ENCODE results near the gene HDAC7.

HDAC7 gene

GRCh38 chr12:47819896-47820630 is at the start of gene HDAC7:
Gene HDAC7 (minus strand): TSS chr12:47819903. CDS start chr12:47819785, 118 bp downstream.
- DNase-seq (ENCODE audit: low read depth in 3 of 3), result peak in 2 of 3 experiments; percentile 55 to 83

- DNase-seq (ENCODE audit: low read depth in 3 of 3), result no peak
Observed at GRCh38 chr12:47868552-47869031, 48.9 kb upstream of the HDAC7 start.

- no peak for DNase-seq (ENCODE audit: low read depth in 3 of 3)
Observed at GRCh38 chr12:47868041-47868440, 48.3 kb upstream of the HDAC7 start.

- peak in 1 of 3 experiments; percentile 63 for DNase-seq (ENCODE audit: low read depth in 3 of 3)
Observed at GRCh38 chr12:47867495-47867941, 47.8 kb upstream of the HDAC7 start.

DNA sequence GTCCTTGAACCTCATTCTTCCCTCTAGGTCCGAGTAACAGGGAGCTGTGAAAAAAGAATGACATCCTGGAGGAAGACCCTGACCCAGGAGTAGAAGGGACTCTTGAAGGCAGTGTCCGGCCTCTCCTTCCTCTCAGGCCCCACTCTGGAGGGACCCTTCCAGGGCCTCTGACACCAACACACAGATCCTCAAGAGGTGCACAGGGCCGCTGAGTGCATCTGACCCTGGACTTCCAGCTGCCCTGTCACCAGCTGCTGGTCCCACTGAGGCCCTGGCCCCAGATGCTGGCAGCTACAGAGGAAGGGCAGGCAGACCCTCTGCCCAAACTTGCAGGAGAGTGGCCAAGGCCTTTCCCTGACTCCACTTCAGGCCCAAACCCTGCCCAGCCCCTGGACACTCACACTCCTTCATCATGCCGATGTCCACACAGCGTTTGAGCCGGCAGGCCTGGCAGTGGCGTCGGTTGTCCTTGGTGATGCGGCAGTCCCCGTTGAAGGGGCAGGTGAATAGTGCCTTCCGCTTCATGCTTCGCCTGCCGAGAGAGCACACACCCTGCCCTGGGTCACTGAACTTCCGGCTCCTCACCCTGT is 45.0 kb upstream of the HDAC7 start:
- no peak for DNase-seq (ENCODE audit: low read depth in 3 of 3)

- no peak for DNase-seq (ENCODE audit: low read depth in 3 of 3)
Observed at GRCh38 chr12:47863985-47864384, 44.3 kb upstream of the HDAC7 start.

GRCh38 chr12:47863467-47863866 is 43.8 kb upstream of the HDAC7 start:
- no peak for DNase-seq (ENCODE audit: low read depth in 3 of 3)

DNA sequence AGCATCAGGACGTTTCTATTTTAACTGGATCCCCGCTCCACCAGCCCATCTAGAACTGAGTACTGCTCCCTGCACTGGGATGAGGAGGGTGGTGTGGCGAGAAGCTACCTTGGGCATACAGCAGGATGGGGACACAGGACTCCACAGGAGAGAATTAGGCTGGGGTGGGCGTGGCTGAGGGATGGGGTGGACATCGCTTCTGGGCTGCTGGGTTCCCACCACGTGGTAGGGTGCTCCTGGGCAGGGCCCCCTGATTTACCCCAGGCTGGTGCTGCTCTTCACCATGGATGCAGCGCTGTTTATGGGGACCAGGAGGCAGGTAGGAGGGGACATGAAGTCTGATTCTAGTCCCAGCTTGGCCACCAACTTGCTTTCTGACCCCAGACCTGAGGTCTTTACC is 43.2 kb upstream of the HDAC7 start:
- no peak for DNase-seq (ENCODE audit: low read depth in 3 of 3)

DNA sequence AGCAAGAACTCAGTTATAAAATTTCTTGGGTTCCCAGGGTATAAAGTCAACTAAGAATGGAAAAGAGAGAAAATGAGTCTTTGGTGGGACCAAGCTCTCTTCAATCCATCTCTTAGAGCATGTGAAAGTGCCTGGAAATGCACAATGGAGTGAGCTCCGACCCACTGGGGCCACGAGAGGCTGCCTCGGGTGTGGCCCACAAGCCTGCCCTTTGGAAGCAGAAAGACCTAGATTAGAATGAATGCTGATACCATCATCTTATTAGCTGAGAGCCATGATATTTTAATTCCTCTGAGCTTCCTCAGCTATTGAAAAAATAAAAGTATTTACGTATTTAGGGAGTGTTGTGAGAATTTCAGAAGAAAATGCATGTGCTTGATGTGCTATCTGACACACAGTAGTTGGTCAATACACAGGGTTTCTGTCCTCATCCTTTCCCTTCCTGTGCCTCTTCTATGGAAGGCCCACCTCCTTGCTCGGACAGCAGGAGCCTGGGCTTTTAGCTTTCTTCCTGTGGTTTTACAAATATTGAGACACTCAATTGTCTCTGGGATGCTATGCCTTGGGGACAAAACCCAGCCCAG is 42.6 kb upstream of the HDAC7 start:
- DNase-seq (ENCODE audit: low read depth in 3 of 3), result no peak

DNA sequence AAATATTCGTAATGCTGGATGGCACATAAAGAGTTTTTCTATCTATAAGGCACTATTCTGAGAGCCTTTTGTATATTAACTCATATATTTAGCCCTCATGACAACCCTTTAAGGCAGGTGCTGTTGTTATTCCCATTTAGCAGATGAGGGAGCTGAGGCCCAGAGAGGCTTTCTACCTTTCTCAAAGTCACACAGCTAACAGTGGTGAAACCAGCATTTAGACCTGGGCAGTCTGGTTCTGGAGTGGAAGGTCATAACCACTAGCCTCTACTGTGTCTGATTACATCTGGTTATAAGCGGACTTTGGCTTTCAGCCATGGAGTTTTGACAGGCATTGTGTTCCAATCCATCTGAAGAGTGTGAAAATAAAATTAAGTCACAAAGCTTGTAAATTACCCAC is 41.2 kb upstream of the HDAC7 start:
- DNase-seq (ENCODE audit: low read depth in 3 of 3), result no peak

DNA sequence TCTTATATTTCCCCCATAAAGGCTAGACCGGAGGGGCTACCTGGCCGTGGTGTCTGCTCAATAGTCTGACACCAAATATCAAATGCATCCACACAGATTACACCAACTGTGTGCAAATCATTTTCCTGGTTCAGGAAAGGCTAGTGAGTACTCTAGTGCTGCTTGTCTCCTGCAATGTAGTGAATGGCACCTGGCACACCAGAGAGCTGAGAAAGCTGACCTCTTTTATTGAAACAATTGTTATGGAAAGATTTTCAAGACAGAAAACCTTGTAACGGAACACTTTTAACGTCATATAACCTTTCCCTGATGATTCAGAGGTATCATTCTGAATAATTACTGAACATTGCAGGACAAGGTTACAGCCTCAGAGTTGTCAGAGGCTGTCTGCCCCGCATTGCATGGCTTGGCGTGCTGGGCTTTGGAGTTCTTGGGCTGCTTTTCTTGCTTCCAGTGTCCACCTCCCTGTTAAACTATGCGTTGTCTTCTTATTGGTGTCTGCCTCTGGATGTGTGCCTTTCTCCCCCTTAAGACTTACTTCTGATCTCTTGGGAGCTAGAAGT is 40.7 kb upstream of the HDAC7 start:
- peak in 1 of 3 experiments; percentile 44 for DNase-seq (ENCODE audit: low read depth in 3 of 3)

DNA sequence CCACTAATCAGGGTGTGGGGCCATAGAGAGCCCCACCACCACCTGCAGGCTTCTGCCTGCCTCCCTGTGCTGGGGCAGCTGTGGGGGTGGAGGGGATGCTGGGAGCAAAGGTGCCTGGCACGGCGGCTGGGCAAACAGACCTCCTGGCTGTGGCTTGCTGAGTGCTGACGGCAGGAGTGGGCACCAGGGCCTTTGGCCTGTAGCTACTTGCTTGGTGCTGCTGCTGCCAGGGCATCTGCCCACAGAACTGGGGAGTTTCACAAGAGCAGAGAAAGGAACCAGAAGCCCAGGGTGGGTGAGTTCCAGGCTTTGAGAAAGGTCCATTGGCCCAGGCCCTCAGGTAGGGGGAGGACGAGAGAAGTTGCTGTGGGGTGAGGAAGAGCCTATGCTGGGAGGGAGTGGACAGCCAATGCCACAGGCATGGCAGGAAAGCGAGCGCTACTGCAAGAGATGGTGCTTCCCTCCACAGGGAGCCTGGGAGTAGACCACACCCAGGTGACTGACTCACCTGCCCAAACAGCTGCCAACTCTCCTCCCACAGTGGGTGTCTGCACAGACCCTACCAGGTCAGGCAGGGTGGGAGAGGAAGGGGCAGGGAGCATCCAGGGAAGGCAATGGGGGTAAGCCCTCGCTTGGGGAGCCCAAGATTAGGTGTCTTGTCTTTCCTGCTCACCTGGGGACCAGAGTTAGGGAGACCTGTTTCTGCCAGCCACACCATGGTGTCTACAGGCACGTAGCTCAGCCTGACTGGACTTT is 39.0 kb upstream of the HDAC7 start:
- no peak for DNase-seq (ENCODE audit: low read depth in 3 of 3)

DNA sequence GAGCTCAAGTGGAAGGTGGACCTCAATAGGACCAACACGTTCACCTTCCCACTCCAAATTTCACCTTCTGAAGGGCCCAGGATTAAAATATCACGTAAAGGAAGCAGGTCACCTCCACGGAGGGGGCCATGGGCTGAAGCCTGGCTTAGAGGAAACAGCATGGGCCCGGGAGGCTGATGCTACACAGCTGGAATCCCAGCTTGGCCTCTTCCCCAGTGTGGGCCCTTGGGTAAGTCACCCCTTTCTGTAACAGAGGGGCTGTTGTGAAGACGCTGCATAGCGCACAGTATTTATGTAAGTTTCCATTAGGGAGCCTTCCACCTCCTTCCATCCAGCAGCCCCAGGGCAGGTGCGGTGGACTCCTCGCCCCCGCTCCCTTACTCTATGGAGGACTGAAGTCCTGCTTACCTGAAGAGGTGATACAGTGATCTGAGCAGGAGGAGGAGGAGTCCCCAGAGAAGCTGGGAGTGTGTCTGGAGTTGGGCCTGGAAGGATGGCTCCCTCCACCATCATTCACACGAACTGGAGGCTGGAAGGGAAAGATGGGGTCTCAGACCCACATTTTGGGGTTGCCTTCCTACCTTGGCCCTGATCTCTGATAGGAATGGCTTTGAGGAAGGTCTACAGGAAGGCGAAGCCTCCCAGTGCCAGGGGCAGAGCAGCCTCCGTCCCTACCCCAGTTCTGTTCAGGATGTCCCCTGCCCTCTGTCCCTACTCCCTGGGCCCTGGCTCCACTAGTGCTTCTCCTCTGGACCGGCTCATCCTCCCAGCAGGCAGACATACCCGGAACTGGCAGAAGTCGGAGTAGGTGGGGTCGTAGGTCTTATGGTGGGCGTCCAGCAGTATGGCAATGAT is 37.2 kb upstream of the HDAC7 start:
- DNase-seq (ENCODE audit: low read depth in 3 of 3), result no peak

DNA sequence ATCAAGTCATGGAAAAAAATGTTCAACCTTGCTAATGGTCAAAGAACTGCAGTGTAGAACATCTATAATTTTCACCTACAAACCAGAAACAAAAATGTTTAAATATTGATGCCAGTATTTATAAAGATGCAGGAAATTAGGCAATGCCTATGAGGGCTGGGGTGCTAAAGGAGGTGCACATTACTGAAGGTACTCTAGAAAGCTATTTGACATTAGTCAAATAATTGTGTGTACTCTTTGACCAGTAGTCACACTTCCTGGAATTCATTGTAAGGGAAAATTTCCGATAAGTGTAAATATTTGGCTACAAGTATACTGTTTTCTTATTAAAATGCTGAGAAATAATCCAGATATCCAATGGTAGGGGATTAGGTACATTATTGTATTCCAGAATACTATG is 36.4 kb upstream of the HDAC7 start:
- no peak for DNase-seq (ENCODE audit: low read depth in 3 of 3)

DNA sequence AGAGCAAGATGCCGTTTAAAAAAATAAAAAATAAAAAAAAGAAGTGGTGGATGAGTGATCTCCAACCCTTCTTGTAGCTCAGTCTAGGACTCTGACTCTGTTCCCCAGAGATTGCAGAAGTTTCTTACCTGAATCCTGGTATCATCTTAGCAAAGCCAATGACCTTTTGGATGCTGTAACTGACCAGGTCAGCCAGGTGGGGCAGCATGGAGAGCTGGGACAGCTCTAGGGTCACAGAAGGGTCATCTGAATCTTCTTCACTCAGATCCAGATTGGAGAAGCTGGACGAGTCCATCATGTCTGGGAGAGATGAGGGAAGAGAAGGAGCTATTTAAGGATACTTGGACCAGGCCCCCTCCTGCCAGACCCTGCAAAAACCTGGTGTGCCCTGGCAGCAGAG is 35.8 kb upstream of the HDAC7 start:
- DNase-seq (ENCODE audit: low read depth in 3 of 3), result no peak

DNA sequence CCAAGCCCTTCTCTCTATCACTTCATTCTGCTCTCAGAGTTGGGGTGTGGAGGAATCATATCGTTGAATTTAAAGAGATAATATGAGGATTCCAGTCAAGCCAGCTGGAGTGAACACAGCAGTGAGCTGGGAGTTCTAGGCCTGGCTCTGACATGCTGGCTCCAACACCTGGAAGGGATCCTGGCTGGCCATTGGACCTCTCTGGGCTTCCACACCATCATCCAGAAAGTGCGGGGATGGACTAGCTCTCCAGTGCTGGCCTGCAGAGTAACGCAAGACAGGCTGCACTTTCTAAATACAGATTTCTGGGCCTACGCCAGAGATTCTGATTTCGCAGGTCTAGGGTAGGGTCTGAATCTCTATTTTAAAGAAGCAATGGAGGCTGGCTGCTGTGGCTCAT is 34.8 kb upstream of the HDAC7 start:
- no peak for DNase-seq (ENCODE audit: low read depth in 3 of 3)

DNA sequence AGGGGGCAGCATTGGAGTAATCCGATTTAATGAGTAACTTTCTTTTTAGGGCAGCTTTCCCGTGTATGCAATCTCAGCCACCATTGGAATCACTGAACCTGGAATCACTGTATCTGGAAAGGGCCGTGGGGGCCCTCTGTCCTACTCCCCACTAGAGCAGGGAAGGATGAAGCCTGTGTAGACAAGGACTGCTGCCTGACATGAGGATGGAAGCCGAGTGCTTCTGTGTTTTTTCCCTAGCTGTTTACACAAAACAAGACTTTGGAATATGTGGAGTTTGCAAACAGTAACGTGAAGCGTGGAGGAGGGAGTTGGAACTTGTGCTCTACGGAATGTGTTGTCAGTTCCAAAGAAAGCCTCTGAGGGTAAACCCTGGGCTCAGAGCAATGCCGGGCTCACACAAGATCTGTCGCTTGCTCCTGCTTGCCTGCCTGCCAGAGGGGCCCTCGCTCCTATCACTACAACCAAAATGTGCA is 32.4 kb upstream of the HDAC7 start:
- DNase-seq (ENCODE audit: low read depth in 3 of 3), result no peak

GRCh38 chr12:47851303-47851952 is 31.7 kb upstream of the HDAC7 start:
- DNase-seq (ENCODE audit: low read depth in 3 of 3), result no peak

- DNase-seq (ENCODE audit: low read depth in 3 of 3), result no peak
Observed at GRCh38 chr12:47850153-47851084, 30.7 kb upstream of the HDAC7 start.

Measured in stimulated activated CD4-positive, alpha-beta T cell treated with anti-CD3 and anti-CD28 coated beads, TNF-alpha, amount 100 ng/mL, for 24 hours (primary cell).